HepG2 (cell line): ENCODE results near the gene DPP7. TPM values are rescaled to one million over a fixed set of nuclear protein-coding genes. Genes with fewer than 3 reads are reported as not detected.

Experiments
- ATAC-seq: fragments of 200-7000 bp; cut with Tn5 transposase; 3 replicates; pipeline ENCODE4 v1.9.1; 2020; ENCODE audit warnings: mild to moderate bottlenecking, moderate library complexity
- BruUV-seq: library from RNA; stranded (reverse); fragments of 400-500 nt; replicated peaks from 2 replicates; lab custom pipeline; 2021; lab: Mats Ljungman, UMichigan
- CTCF ChIA-PET: fragments of 300-600 bp; formaldehyde crosslinking; extraction: SDS; loops from one replicate; lab custom pipeline; 2021; ENCODE audit warnings: low total read pairs, inconsistent platforms, low intra/inter-chr PET ratio; lab: Yijun Ruan, JAX
- POLR2A ChIA-PET: fragments of 350-600 bp; sonication (Branson Sonifier 250); formaldehyde crosslinking; loops from one replicate; lab custom pipeline; 2020; ENCODE audit warnings: antibody characterized with exemption, inconsistent platforms; lab: Yijun Ruan, JAX
- DNase-seq: peaks from one replicate; pipeline ENCODE4 v3.0.0-alpha.2; 2015; ENCODE audit warnings: low spot score
- FAIRE-seq: peaks from 3 replicates; lab custom pipeline; 2011; peaks lifted over from hg19 to GRCh38; lab: Jason Lieb, UNC
- H2AFZ ChIP-seq: one replicate; pipeline ENCODE4 v1.6.1; 2011; ENCODE audit warnings: low read length, inconsistent platforms
- H3K27ac ChIP-seq: fragments of 300-600 bp; 3 replicates; pipeline ENCODE4 v1.8.0; 2011; ENCODE audit warnings: mixed run types, mild to moderate bottlenecking, mixed read lengths, low read length, inconsistent platforms; ENCODE audit not compliant: insufficient read depth; ENCODE audit errors: extremely low read length
- H3K27me3 ChIP-seq, 2 experiments: fragments of 200-600 bp in 1 of 2; 2 replicates in 1 of 2; 3 replicates in 1 of 2; pipeline versions ENCODE4 v1.6.0 to v1.8.0; 2011; ENCODE audit warnings: low read length in 2 of 2, mild to moderate bottlenecking in 2 of 2, moderate library complexity in 2 of 2, inconsistent platforms in 1 of 2; ENCODE audit not compliant: insufficient read depth in 2 of 2, control insufficient read depth in 1 of 2
- H3K36me3 ChIP-seq, 2 experiments: fragments of 200-600 bp in 1 of 2; replicated peaks in 1 of 2; 2 replicates in 1 of 2; 3 replicates in 1 of 2; pipeline versions ENCODE4 v1.5.1 to v1.8.0; 2011; ENCODE audit warnings: low read length in 2 of 2, inconsistent platforms in 1 of 2; ENCODE audit not compliant: insufficient read depth in 2 of 2, control insufficient read depth in 1 of 2
- H3K4me1 ChIP-seq: 2 replicates; pipeline ENCODE4 v1.5.1; 2012; ENCODE audit warnings: low read length, inconsistent platforms; ENCODE audit not compliant: insufficient read depth
- H3K4me2 ChIP-seq: 2 replicates; pipeline ENCODE4 v1.6.0; 2011; ENCODE audit warnings: low read depth, low read length, inconsistent platforms
- H3K4me3 ChIP-seq, 3 experiments: fragments of 200-600 bp in 1 of 3; sonication (generic), shearing (Covaris generic) in 1 of 3; replicated peaks in 1 of 3; 2 replicates each; pipeline ENCODE4 v1.5.1; 2011 to 2016; ENCODE audit warnings: low read length in 3 of 3, inconsistent platforms in 2 of 3, low read depth in 2 of 3, mild to moderate bottlenecking in 2 of 3, control low read depth in 1 of 3, mixed read lengths in 1 of 3; ENCODE audit not compliant: insufficient read depth in 1 of 3
- H3K79me2 ChIP-seq: one replicate; pipeline ENCODE4 v1.6.1; 2011; ENCODE audit warnings: low read length, inconsistent platforms; ENCODE audit not compliant: insufficient read depth
- H3K9ac ChIP-seq: 2 replicates; pipeline ENCODE4 v1.6.0; 2011; ENCODE audit warnings: mild to moderate bottlenecking, low read depth, low read length, inconsistent platforms; ENCODE audit not compliant: insufficient read depth
- H3K9me3 ChIP-seq: 2 replicates; pipeline ENCODE4 v1.5.1; 2012; ENCODE audit warnings: mild to moderate bottlenecking, low read length
- H4K20me1 ChIP-seq: 2 replicates; pipeline ENCODE4 v1.6.0; 2011; ENCODE audit warnings: inconsistent platforms, mild to moderate bottlenecking, low read length, moderate library complexity; ENCODE audit not compliant: insufficient read depth
- EEA1 ChIP-seq: sonication (generic); formaldehyde crosslinking; IDR thresholded peaks from 2 replicates; pipeline ENCODE4 v1.5.1; 2020; ENCODE audit warnings: mild to moderate bottlenecking, missing genetic modification reagents, borderline replicate concordance
- EP300 ChIP-seq, 3 experiments: sonication (generic) in 1 of 3; formaldehyde crosslinking in 1 of 3; IDR thresholded peaks; 2 replicates each; pipeline versions ENCODE4 v1.5.1 to v1.6.1; 2011 to 2020; ENCODE audit warnings: low read depth in 2 of 3, low read length in 2 of 3, borderline replicate concordance in 1 of 3, improper control_type of control experiment in 1 of 3, mild to moderate bottlenecking in 1 of 3, missing genetic modification reagents in 1 of 3, moderate library complexity in 1 of 3
- GABPB1 ChIP-seq: IDR thresholded peaks from 2 replicates; pipeline ENCODE4 v1.6.1; 2016; ENCODE audit warnings: mild to moderate bottlenecking, missing genetic modification reagents, moderate library complexity, missing compliant biosample characterization
- GATAD2A ChIP-seq: IDR thresholded peaks from 2 replicates; pipeline ENCODE4 v1.6.1; 2016
- HDAC1 ChIP-seq: sonication (generic); formaldehyde crosslinking; IDR thresholded peaks from 2 replicates; pipeline ENCODE4 v1.5.1; 2020; ENCODE audit warnings: mild to moderate bottlenecking, missing genetic modification reagents
- MAFF ChIP-seq: IDR thresholded peaks from 2 replicates; pipeline ENCODE4 v1.6.1; 2011; ENCODE audit warnings: low read depth, low read length, improper control_type of control experiment
- MAFK ChIP-seq, 2 experiments: IDR thresholded peaks in 1 of 2; conservative IDR thresholded peaks in 1 of 2; 2 replicates each; pipeline ENCODE4 v1.6.1; 2011; ENCODE audit warnings: improper control_type of control experiment in 2 of 2, low read length in 2 of 2
- MIER2 ChIP-seq: IDR thresholded peaks from 2 replicates; pipeline ENCODE4 v1.6.1; 2016; ENCODE audit warnings: missing biosample characterization, missing genetic modification reagents
- MXI1 ChIP-seq: IDR thresholded peaks from 3 replicates; pipeline ENCODE4 v1.6.1; 2012; ENCODE audit warnings: low read depth, low read length, inconsistent platforms, borderline replicate concordance
- SAP130 ChIP-seq: IDR thresholded peaks from 2 replicates; pipeline ENCODE4 v1.6.1; 2016; ENCODE audit warnings: low read depth
- SOX6 ChIP-seq, 2 experiments: fragments of 450-650 bp in 1 of 2; sonication (generic) in 1 of 2; formaldehyde crosslinking in 1 of 2; IDR thresholded peaks; 2 replicates each; pipeline versions ENCODE4 v1.4.0 to v1.6.1; 2017 to 2020; ENCODE audit warnings: antibody characterized with exemption in 1 of 2, mild to moderate bottlenecking in 1 of 2, missing genetic modification reagents in 1 of 2
- TCF7 ChIP-seq: sonication (generic); IDR thresholded peaks from 2 replicates; pipeline ENCODE4 v1.6.1; 2016; ENCODE audit warnings: antibody characterized with exemption, low read depth
- WIZ ChIP-seq: sonication (generic); formaldehyde crosslinking; IDR thresholded peaks from 2 replicates; pipeline ENCODE4 v1.5.1; 2020; ENCODE audit warnings: mild to moderate bottlenecking, missing genetic modification reagents
- ZNF343 ChIP-seq: sonication (generic); formaldehyde crosslinking; IDR thresholded peaks from 2 replicates; pipeline ENCODE4 v1.4.0; 2020; ENCODE audit warnings: mild to moderate bottlenecking, missing genetic modification reagents
- ZNF75D ChIP-seq: sonication (generic); formaldehyde crosslinking; IDR thresholded peaks from 2 replicates; pipeline ENCODE4 v1.8.1; 2023; ENCODE audit warnings: missing genetic modification reagents, mild to moderate bottlenecking, borderline replicate concordance
- WGBS: methylation state at CpG from one replicate; pipeline ENCODE4 v1.1.6; 2017; ENCODE audit warnings: low lambda C conversion rate; 5-methylcytosine and 5-hydroxymethylcytosine counted together
- in situ Hi-C: cut with HindIII; loops from 2 replicates; pipeline ENCODE4 v1.10.0; 2017; ENCODE audit warnings: low pct_unique_long_range_greater_than_20kb; ENCODE audit not compliant: extremely low pct_ligation_motif_present
- intact Hi-C: fragments of 100-400 bp; cut with micrococcal nuclease; formaldehyde crosslinking; loops from one replicate; pipeline ENCODE4 v1.10.0; 2022; ENCODE audit not compliant: unreplicated experiment
- polyA plus RNA-seq, 8 experiments: library from polyadenylated mRNA; depleted of rRNA in 3 of 8; stranded (reverse) in 7 of 8; unstranded in 1 of 8; fragments of >200 nt; fragmentation: Illumina TruSeq in 4 of 8; extraction: Trizol in 4 of 8; gene quantifications; 2 replicates each; pipeline versions ENCODE4 v1.2.1 to v1.2.3, GENCODE V29; 2011 to 2016; ENCODE audit warnings: low read depth in 4 of 8, missing spikeins in 1 of 8, mixed read lengths in 1 of 8; ENCODE audit not compliant: insufficient read depth in 1 of 8
- total RNA-seq, 5 experiments: library from RNA; depleted of rRNA; stranded (reverse); fragments of >200 nt; fragmentation: Illumina TruSeq; extraction: Trizol; gene quantifications; 2 replicates each; pipeline ENCODE4 v1.2.3, GENCODE V29; 2016; ENCODE audit warnings: low read depth in 1 of 5
- TF ChIP-seq, protein P1 (sequence below): sonication (generic); formaldehyde crosslinking; IDR thresholded peaks from 2 replicates; pipeline ENCODE4 v1.8.0; 2023; ENCODE audit warnings: mild to moderate bottlenecking, missing genetic modification reagents
- TF ChIP-seq, protein P2 (sequence below): IDR thresholded peaks from 2 replicates; pipeline ENCODE4 v1.6.1; 2016
- TF ChIP-seq, protein P3 (sequence below): IDR thresholded peaks from 2 replicates; pipeline ENCODE4 v1.6.1; 2016; ENCODE audit warnings: mild to moderate bottlenecking, missing biosample characterization, missing genetic modification reagents

DPP7 gene
- total and polyA plus RNA-seq, 2 of the 13 experiments (the other 11 are each of a cell fraction or from before 2014, with no cell fraction given) = 1.2 to 4.5 TPM

DNA sequence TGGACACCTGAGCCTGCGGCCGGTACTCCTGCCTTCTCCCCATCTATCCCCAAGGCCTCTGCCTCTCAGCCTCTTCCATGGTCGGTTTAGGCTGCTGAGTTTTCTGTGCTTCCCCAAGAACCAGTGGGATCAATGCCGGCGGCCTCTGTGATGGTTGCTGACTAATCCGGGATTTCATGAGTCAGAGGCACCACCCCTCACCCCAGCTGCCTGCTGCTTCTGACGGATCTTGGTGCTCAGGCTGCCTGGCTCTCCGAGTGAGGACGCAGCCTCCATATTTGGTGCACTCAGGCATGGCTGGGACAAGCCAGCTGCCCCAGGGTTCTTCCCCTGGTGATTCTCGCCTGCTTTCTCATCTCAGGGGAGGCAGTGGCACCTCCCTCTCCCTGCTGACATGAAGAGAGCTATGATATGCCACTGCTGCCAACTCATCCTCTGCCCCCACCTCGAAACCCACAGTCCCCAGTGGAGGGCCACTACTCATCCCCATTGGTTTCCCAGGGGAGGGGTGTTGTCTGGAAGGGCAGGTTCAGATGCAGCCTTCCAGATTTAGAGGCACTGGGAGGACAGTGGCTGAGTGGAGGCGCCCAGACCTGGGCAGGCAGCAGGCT is 31.0 kb downstream of the DPP7 start:
- no peak overlapping the region for H3K4me3 ChIP-seq
- H3K4me2 ChIP-seq = peak overlapping the region; percentile 2; the same call in 1 of the 2 replicates
- no peak overlapping the region for H3K9ac ChIP-seq
- no peaks in the 10 kb centered on the region; a peak in 1 of 5 replicates for H3K27me3 ChIP-seq
- H3K4me1 ChIP-seq = peaks cover 47% of the 10 kb centered on the region
- H4K20me1 ChIP-seq = no peaks in the 10 kb centered on the region
- DNase-seq = peak; percentile 70
- H2AFZ ChIP-seq = no peak overlapping the region
- 60% methylated on average over 6 of the region's 12 CpGs for WGBS
- H3K27ac ChIP-seq = peak overlapping the region; percentile 46
- in situ Hi-C loops = no loop called here
- H3K9me3 ChIP-seq = no peaks in the 10 kb centered on the region
- H3K36me3 ChIP-seq = peaks cover 11 to 16% of the 10 kb centered on the region in 2 experiments; a peak in 4 of 5 replicates
- no peak; the same call in 2 of the 3 replicates for ATAC-seq
- ChIA-PET POLR2A (interaction anchor here (1.1 to 6.4 kb wide), 6 partner anchors 13 to 194 kb away, joined by 3 to 105 read pairs (median 6); partner anchors contain the start of genes SAPCD2, TOR4A and TUBB4B), CTCF (no interaction called here)
- intact Hi-C loops = no loop called here
- BruUV-seq = no TSS peak
- FAIRE-seq = no peak
- H3K79me2 ChIP-seq = peaks cover 3% of the 10 kb centered on the region
- TF ChIP-seq EEA1 (no peak), SAP130 (CRISPR knock-in tag) (peak; percentile 58; the same call in 1 of the 2 replicates), SOX6 (IDR thresholded peaks at IDR 0.05) (no peak), SOX6 (CRISPR knock-in tag; IDR thresholded peaks at IDR 0.05) (no peak), MIER2 (CRISPR knock-in tag) (no peak), GABPB1 (peak; percentile 27; the same call in 1 of the 2 replicates), MAFF (peak; percentile 55; the same call in 1 of the 2 replicates), GATAD2A (CRISPR knock-in tag) (0 out of 2 replicates have a peak, but pooled peaks have one; percentile 27), ZNF343 (CRISPR knock-in tag) (no peak), EP300 (IDR thresholded peaks at IDR 0.05; ENCODE audit: low read depth in 2 of 2, low read length in 2 of 2) (0 out of 4 replicates have a peak, but pooled peaks of 1 of the 2 experiments have one; percentile 13), EP300 (CRISPR knock-in tag; IDR thresholded peaks at IDR 0.05; ENCODE audit: borderline replicate concordance) (no peak), ZNF75D (CRISPR knock-in tag) (no peak), HDAC1 (CRISPR knock-in tag) (peak; percentile 22; the same call in 1 of the 2 replicates), MXI1 (peak; percentile 53; the same call in 1 of the 3 replicates), TCF7 (peak; percentile 77; the same call in 1 of the 2 replicates), MAFK (conservative IDR thresholded peaks at IDR 0.05 in 1 of 2, IDR thresholded peaks at IDR 0.05 in 1 of 2; ENCODE audit: low read length in 2 of 2) (peak; percentile 62 to 77), WIZ (CRISPR knock-in tag) (no peak)
- TF ChIP-seq, protein P1, sequence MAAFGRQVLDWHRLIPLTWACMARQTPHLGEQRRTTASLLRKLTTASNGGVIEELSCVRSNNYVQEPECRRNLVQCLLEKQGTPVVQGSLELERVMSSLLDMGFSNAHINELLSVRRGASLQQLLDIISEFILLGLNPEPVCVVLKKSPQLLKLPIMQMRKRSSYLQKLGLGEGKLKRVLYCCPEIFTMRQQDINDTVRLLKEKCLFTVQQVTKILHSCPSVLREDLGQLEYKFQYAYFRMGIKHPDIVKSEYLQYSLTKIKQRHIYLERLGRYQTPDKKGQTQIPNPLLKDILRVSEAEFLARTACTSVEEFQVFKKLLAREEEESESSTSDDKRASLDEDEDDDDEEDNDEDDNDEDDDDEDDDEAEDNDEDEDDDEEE = no peak
- TF ChIP-seq, protein P2, sequence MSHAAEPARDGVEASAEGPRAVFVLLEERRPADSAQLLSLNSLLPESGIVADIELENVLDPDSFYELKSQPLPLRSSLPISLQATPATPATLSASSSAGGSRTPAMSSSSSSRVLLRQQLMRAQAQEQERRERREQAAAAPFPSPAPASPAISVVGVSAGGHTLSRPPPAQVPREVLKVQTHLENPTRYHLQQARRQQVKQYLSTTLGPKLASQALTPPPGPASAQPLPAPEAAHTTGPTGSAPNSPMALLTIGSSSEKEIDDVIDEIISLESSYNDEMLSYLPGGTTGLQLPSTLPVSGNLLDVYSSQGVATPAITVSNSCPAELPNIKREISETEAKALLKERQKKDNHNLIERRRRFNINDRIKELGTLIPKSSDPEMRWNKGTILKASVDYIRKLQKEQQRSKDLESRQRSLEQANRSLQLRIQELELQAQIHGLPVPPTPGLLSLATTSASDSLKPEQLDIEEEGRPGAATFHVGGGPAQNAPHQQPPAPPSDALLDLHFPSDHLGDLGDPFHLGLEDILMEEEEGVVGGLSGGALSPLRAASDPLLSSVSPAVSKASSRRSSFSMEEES (CRISPR knock-in tag) = no peak
- TF ChIP-seq, protein P3, sequence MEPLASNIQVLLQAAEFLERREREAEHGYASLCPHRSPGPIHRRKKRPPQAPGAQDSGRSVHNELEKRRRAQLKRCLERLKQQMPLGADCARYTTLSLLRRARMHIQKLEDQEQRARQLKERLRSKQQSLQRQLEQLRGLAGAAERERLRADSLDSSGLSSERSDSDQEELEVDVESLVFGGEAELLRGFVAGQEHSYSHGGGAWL (CRISPR knock-in tag) = no peak
